HPDE6-E6E7 (cell line): ENCODE measurements around the gene STXBP6.
"Not testable (repeated sequence)": the region's sequence is repeated elsewhere in the genome, so short reads cannot be mapped to it uniquely, and the experiment has no call there.

Experiments
- DNase-seq: peaks from one replicate; pipeline ENCODE4 v3.0.0; 2011; ENCODE audit warnings: missing footprints; ENCODE audit errors: extremely low spot score

STXBP6 gene

GRCh38 chr14:24858052-24858451, 191.9 kb downstream of the STXBP6 start:
- DNase-seq: no peak

DNA sequence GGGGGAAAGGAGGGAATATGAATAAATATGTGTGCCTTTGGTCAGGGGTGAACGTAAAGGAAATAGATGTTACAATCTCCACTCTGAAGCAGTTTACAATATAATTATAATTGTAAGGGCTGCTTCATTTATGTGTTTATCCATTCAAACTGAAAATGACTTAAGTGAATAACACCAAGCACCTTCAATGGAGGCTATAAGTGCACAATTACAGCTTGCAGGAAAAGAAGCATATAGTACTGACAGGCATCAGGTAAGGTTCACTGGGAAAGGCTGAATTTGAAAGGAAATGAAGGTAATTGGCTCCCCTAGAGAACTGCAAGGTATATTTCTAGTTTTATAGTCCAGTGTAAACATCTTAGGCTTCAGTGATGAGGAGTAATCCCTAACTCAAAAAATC, 192.7 kb downstream of the STXBP6 start:
- DNase-seq: no peak

- no peak for DNase-seq
Observed at GRCh38 chr14:24853446-24853845, 196.5 kb downstream of the STXBP6 start.

DNA sequence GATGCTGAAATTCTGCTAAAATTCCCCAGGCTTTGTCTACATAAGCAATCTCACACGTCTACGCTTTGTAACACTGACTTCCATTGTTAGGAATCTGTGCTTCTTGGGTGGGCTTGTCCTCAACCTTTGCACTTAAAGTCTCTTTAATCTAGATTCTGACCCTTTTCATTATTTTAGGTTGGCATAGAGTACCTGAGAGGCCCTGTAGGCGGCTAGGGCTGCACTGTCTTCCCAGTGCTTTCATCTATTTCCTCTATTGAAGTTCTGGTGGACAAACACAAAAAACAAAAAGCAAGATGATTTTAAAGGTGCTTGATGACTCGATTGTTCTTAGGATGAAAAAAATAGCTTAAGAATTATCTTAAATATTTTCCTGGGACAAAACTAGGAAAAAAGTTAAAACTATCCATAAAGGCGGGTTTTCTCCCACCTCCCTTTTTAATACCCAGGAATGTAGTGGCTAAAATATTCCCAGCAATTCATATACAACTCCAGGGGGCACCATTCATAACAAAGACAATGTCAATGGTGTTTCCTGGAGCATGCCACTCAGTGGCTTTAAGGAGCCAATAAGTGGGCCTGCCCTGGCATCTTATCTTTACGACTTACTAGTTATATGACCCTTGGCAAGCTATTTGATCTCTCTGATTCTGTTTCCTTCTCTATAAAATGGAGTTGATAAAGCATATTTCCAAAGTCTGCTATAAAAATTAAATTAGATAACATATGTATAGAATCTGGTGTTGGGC, 197.5 kb downstream of the STXBP6 start:
- no peak for DNase-seq

DNA sequence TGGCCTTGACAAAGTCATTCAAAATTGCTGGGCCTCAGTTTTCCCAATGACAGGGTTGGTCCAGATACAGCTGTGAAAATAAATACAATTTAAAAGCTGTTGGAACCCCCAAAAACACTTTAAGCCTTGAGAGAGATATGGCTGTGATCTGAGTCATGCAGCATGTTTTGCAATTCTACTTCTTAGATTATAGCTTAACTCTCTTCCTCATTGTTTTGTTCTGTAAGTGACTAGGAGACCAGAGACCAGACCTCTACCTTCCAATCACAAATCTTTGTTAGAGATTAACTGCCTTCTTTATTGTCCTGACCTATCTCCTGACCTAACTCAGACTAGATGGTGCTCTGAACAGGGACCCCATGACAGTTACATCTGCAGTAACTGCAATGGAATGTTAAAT, 198.1 kb downstream of the STXBP6 start:
- DNase-seq: no peak

DNA sequence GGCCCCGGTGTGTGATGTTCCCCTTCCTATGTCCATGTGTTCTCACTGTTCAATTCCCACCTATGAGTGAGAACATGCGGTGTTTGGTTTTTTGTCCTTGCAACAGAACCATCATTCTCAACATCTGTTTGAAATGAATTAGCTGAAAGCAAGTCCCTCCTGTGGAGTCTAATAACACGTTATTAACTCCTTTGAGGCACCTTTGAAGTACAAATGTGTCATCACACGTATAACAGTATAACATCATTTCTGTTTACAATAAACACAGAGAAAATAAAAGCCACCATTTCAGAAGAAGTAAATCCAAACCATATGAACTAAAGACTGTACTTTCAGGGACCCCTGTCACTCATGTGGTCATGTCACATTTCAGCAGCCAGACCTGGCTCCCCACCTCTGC, 198.5 kb downstream of the STXBP6 start:
- DNase-seq: no peak

DNA sequence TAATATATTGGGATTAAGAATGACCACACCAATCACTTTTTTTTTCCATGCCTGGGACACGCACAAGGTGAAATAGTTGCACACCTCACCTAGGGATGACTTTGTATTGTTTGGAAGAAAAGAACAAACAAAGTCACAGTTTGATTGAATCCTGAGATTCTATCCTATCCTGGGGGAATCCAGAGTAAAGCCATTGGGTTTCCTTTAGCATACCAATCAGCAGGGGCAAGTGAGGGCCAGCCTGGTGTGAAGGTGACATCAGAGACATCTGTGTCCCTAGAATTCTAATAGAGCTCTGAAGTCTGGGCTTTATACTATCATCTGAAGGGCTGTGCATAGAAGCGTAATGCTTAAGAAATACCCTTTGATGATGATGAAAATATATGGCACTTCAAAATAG, 199.9 kb downstream of the STXBP6 start:
- no peak for DNase-seq

DNA sequence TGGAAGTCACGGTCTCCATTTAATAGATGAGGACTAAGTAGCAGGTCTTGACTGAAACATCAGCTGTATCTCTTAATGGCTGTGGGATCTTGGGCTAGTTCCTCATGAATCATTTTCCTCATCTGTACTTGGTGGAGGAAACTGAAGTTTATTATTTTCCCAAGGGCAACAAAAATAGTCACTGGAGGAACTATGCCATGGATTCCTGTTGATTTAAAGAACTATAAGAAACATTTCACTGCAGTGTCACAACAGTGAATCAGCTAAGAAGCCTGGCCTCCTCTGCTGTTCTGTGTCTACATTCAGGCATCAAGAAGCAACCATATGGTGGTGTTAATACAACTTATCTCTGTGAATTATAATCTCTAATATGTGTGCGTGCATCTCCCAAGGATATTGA, 200.5 kb downstream of the STXBP6 start:
- no peak for DNase-seq

GRCh38 chr14:24848102-24848790, 201.7 kb downstream of the STXBP6 start:
- DNase-seq: no peak

DNA sequence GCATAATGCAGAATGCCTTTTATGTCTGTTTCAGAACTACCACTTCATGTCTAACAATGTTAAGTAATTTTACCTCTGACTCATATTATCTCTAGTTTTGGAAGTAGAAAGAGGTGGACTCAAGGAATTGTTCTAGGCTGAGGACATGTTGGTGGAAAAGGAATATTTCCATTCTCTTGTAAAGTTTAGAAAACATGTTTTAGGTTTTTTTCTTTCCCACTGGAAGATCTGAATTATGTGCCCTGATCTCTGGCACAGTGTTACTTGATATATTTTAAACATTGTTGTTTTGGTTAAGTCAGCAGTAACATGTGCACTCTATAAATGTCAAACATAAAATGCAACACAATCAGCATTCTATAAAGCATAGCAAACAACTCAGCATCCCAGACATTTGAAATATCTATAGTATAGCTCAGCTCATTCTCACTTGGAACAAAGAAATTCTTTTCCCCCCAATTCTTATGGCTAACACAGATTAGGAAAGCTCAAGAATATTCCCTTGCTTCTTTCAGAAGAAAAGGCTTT, 202.3 kb downstream of the STXBP6 start:
- DNase-seq: no peak

GRCh38 chr14:24846261-24846660, 203.7 kb downstream of the STXBP6 start:
- no peak for DNase-seq

DNA sequence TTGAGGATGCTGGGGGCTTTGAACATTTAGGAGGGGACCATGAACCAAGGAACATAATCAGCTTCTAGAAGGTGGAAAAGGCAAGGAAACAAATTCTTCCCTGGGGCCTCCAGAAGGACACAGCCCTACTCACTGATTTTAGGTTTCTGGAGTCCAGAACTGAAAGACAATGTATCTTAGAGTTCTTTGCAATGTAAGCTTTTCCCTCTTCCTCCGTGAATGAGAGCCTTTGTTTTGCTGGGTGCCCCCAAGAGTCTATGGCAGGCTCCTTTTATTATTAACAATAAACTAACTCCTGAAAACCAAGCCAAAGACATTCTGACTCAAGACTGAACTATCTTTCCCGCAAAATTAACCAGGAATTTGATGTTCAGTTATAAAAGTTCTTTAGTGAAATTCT, 204.1 kb downstream of the STXBP6 start:
- no peak for DNase-seq

GRCh38 chr14:24844011-24844410, 205.9 kb downstream of the STXBP6 start:
- no peak for DNase-seq

GRCh38 chr14:24843494-24843893, 206.5 kb downstream of the STXBP6 start:
- DNase-seq: no peak

DNA sequence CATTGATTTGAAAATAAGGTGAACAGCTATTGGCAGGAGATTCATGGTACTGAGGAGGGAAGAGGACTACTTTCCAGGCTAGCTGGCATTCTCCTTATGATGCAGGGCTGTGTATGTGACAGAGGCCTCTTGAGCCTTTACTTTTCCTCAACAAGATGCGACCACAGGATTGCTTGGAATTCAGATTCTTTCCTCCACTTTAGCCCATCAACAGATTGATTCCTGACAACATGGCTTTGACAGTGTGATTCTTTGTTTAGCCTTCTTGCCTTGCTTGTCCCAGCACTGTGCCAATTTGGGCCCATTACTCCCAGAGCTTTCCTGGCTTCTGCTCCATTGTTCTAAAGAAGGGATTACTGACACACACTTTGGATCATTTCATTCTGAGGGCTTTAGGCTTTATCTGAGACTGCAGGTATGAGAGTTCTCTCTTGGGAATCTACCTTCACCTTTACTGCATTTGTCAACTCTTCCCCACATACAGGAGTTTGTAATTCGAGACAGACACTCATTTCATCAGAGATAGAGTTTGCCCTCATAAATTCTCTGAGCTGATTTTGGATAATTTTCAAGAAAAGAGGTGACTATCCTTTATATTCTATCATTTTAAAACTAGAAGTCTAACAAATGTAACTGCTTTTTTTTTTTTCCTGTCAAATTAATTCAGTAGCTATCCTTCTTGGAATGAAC, 209.6 kb downstream of the STXBP6 start:
- no peak for DNase-seq

DNA sequence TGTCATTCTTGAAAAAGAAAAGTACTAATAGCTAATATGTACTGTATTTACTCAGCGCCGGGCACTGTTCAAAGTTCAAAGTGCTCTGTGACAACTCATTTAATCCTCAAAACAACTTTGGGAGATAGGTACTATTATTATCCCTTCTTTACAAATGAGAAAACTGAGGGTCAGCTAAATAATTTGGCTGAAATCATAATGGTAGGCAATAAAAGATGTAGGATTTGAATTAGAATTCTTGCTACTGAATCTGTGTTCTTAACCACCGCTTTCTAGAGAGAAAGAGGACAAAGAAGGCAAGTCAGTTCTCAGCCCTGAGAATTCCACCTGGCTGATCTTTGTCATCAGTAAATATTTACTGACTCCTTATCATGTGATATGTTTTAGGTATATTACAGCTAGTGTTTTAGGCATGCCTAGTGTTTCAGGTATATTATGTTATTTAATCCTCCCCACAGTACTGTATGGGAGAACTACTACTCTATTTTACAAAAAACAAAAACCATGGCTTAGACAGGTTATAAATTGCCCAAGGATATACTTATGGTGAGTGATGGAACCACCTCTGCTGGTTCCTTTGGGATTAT, 210.2 kb downstream of the STXBP6 start:
- no peak for DNase-seq

DNA sequence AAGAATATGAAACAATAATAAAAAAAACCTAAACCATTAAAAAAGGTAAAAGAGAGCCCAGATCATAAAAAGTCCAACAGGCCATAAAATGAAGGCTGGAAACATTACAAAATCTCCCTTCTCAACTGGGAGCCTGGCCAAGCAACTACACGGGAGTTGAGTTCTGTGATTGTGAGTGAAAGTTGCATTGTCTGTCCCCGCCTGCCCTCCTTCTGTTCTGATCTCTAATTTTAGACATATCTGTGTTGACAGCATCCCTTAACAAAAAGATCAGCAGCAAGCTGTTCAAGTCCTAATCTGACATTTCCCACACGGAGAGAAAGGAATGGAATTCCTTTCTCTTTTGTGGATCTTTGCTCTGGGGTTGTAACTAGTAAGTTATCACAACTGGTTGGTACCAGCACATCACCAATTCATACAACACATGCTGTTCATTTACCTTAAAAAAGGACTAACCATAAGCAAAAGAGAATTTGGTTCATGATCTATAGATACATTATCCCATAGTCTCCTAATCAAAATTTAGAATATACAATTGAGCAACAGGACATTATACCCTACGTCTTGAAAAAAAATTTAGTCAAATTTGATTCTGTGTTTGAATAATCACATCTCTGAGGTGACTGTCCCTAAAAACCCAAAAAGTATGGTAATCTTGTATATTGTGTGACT, 210.9 kb downstream of the STXBP6 start:
- no peak for DNase-seq

- no peak for DNase-seq
Observed at GRCh38 chr14:24837280-24838046, 212.5 kb downstream of the STXBP6 start.

- DNase-seq: not testable (repeated sequence)
Observed at GRCh38 chr14:24836324-24836723, 213.6 kb downstream of the STXBP6 start.

GRCh38 chr14:24834956-24835355, 215.0 kb downstream of the STXBP6 start:
- no peak for DNase-seq

DNA sequence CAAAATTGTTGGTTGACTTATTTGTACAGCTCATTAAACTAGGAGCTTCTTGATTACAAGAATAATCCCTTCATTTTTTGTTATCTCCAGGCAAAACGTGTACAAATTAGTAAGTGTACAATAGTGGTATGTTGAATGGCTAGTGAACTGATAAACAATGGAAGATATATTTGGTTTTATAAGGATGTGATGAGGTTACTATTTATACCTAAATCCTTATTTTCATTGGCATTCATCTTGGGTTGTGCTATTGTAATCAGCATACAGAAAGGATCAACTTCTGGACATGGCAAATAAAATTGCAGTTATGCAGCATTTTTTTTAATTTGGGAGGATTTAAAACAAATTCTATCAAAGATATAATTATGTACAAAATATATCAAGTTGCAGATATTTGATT, 216.6 kb downstream of the STXBP6 start:
- no peak for DNase-seq
